Aorta (tissue), 5 donors: Measurements from ENCODE around the gene FLAD1. TPM values are rescaled to one million over a fixed set of nuclear protein-coding genes. Genes with fewer than 3 reads are reported as not detected.

ENCODE experiments used
- ATAC-seq: fragments of 200-7000 bp; cut with Tn5 transposase; one replicate; pipeline ENCODE4 v1.9.1; 2022; ENCODE audit warnings: moderate library complexity; ENCODE audit not compliant: low FRiP score
- DNase-seq, 2 donors: peaks; one replicate each; pipeline ENCODE4 v3.0.0-alpha.2; 2020
- H3K27ac ChIP-seq, 2 donors: one replicate each; pipeline ENCODE4 v1.5.1; 2013; ENCODE audit warnings: low read length in 2 of 2, mild to moderate bottlenecking in 2 of 2, moderate library complexity in 2 of 2, control low read depth in 1 of 2, inconsistent platforms in 1 of 2, low read depth in 1 of 2
- H3K27me3 ChIP-seq, 2 donors: one replicate each; pipeline ENCODE4 v1.6.1; 2013; ENCODE audit warnings: control low read depth in 1 of 2, low read length in 1 of 2, mild to moderate bottlenecking in 1 of 2, moderate library complexity in 1 of 2; ENCODE audit not compliant: insufficient read depth in 2 of 2, control insufficient read depth in 1 of 2
- H3K36me3 ChIP-seq, 2 donors: one replicate each; pipeline ENCODE4 v1.6.1; 2013; ENCODE audit warnings: control low read depth in 1 of 2, low read length in 1 of 2, mild to moderate bottlenecking in 1 of 2; ENCODE audit not compliant: insufficient read depth in 2 of 2, control insufficient read depth in 1 of 2
- H3K4me1 ChIP-seq, 2 donors: one replicate each; pipeline ENCODE4 v1.6.1; 2013; ENCODE audit warnings: low read length in 2 of 2, control low read depth in 1 of 2, mild to moderate bottlenecking in 1 of 2, moderate library complexity in 1 of 2; ENCODE audit not compliant: insufficient read depth in 2 of 2, control insufficient read depth in 1 of 2
- H3K4me3 ChIP-seq, 2 donors: one replicate each; pipeline ENCODE4 v1.5.1; 2013; ENCODE audit warnings: low read length in 2 of 2, control low read depth in 1 of 2, mild to moderate bottlenecking in 1 of 2
- H3K9me3 ChIP-seq: one replicate; pipeline ENCODE4 v1.6.1; 2013; ENCODE audit warnings: mild to moderate bottlenecking, low read length; ENCODE audit not compliant: control insufficient read depth
- WGBS, 2 donors: extraction: QIAGEN DNeasy Blood & Tissue Kit; methylation state at CpG; one replicate each; pipeline ENCODE4 v1.1.7; 2013; 5-methylcytosine and 5-hydroxymethylcytosine counted together
- intact Hi-C, 2 donors: fragments of 100-400 bp; cut with DNase I; formaldehyde crosslinking; loops; one replicate each; pipeline versions ENCODE4 v1.14.2 to v1.15.0; 2022
- polyA plus RNA-seq, 2 donors: library from polyadenylated mRNA; stranded (reverse); fragments of 200-250 nt; gene quantifications; one replicate each; pipeline ENCODE4 v1.2.3, GENCODE V29; 2013
- total RNA-seq, 2 donors: library from RNA; stranded (reverse); fragmentation: NEBNext Ultra II Directional; extraction: Animal tissue kit (Norgen Biotek cat#: 25700); gene quantifications; one replicate each; pipeline ENCODE4 v1.2.1, GENCODE V29; 2021
- donor health status: healthy with polysubstance abuse.
- donor health status: Bipolar disorder and iron deficiency.
- donor health status: DM: no; HTN: no; CAD: no.
- donor health status: DM: no; HTN: no; CAD: no.
- donor health status: DM: yes; HTN: yes; CAD: no.

Gene FLAD1
- total and polyA plus RNA-seq, 4 donors, result 14.5 to 24.2 (median 20.7) TPM

- H3K27ac ChIP-seq, result no peak overlapping the region
- intact Hi-C loops, result no loop called here
- 80 to 83% methylated on average over 3 of the region's 3 CpGs for WGBS, 2 donors
- H3K9me3 ChIP-seq, result no peaks in the 10 kb centered on the region
- H3K27me3 ChIP-seq, result no peaks in the 10 kb centered on the region
- ATAC-seq (no peak), DNase-seq (no peak)
- H3K4me1 ChIP-seq, result no peaks in the 10 kb centered on the region
- H3K4me3 ChIP-seq, result no peak overlapping the region
- H3K36me3 ChIP-seq, result no peaks in the 10 kb centered on the region
These were observed 29.8 kb downstream of the FLAD1 start for GRCh38 chr1:155012776-155013602.

- WGBS, 2 donors, result 47 to 64% methylated on average over 5 to 8 of the region's 8 CpGs
- Histone ChIP-seq H3K27me3 (no peaks in the 10 kb centered on the region), H3K27ac (no peak overlapping the region), H3K9me3 (no peaks in the 10 kb centered on the region), H3K4me3 (no peak overlapping the region), H3K4me1 (no peaks in the 10 kb centered on the region), H3K36me3 (no peaks in the 10 kb centered on the region)
- intact Hi-C loops, result no loop called here
- ATAC-seq (no peak), DNase-seq (no peak)
These were observed 30.5 kb downstream of the FLAD1 start for GRCh38 chr1:155013632-155014031.

- intact Hi-C loops, result loop anchor here (5.0 kb wide), 2 partner anchors 48 to 58 kb away; partner anchors contain the start of gene PBXIP1 (in 1 of the 2)
- H3K27me3 ChIP-seq, result no peaks in the 10 kb centered on the region
- WGBS, 2 donors, result 90 to 91% methylated on average over 29 to 31 of the region's 31 CpGs
- no peak overlapping the region for H3K4me3 ChIP-seq
- H3K36me3 ChIP-seq, result no peaks in the 10 kb centered on the region
- H3K27ac ChIP-seq, result no peak overlapping the region
- DNase-seq (no peak), ATAC-seq (no peak)
- H3K9me3 ChIP-seq, result no peaks in the 10 kb centered on the region
- H3K4me1 ChIP-seq, result no peaks in the 10 kb centered on the region
These were observed 31.8 kb downstream of the FLAD1 start for GRCh38 chr1:155014709-155015508.

DNA sequence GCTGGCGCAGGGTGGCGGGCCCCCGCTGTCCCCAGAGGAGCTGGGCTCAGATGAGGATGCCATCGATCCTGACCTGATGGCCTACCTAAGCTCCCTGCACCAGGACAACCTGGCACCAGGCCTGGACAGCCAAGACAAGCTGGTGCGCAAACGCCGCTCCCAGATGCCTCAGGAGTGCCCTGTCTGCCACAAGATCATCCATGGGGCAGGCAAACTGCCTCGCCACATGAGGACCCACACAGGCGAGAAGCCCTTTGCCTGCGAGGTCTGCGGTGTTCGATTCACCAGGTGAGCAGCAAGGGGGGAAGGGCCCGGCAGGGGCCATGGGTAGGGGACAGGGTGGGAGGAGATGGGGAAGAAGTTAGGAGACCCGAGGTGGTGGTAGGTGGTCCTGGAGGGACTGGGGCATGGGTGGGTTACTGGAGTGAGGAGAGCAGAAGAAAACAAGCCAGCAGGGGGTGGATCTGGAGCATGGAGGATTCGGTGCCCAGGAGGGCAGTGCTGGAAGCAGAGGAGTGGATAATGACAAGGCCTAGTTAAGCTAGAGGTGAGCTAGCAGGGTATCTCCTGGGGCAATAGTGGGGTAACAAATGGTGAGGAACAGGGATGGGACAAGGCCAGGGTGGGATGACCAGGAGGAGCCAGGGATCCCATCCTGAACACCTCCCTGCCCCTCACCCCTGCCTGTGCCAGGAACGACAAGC lies 32.5 kb downstream of the FLAD1 start:
- no peak overlapping the region for H3K27ac ChIP-seq
- H3K27me3 ChIP-seq, result no peaks in the 10 kb centered on the region
- intact Hi-C loops, result loop anchor here (5.0 kb wide), 2 partner anchors 48 to 58 kb away; partner anchors contain the start of gene PBXIP1 (in 1 of the 2)
- H3K9me3 ChIP-seq, result no peaks in the 10 kb centered on the region
- no peak overlapping the region for H3K4me3 ChIP-seq
- no peak for DNase-seq
- no peaks in the 10 kb centered on the region for H3K36me3 ChIP-seq
- no peak for ATAC-seq
- no peaks in the 10 kb centered on the region for H3K4me1 ChIP-seq
- WGBS, 2 donors, result 79 to 83% methylated on average over 16 of the region's 16 CpGs

GRCh38 chr1:155016231-155016831 lies 33.2 kb downstream of the FLAD1 start:
- Histone ChIP-seq H3K9me3 (no peaks in the 10 kb centered on the region), H3K4me1 (no peaks in the 10 kb centered on the region), H3K36me3 (no peaks in the 10 kb centered on the region), H3K27ac (peak overlapping the region in 1 of 2 donors; percentile 12), H3K4me3 (no peak overlapping the region), H3K27me3 (no peaks in the 10 kb centered on the region)
- ATAC-seq (no peak), DNase-seq (no peak)
- intact Hi-C loops, result loop anchor here (5.0 kb wide), 2 partner anchors 49 to 59 kb away; partner anchors contain the start of gene PBXIP1 (in 1 of the 2)
- WGBS, 2 donors, result 87% methylated on average over 26 of the region's 26 CpGs

GRCh38 chr1:155017041-155017945 lies 34.1 kb downstream of the FLAD1 start:
- Histone ChIP-seq H3K4me3 (peak overlapping the region in 1 of 2 donors; percentile 32), H3K9me3 (no peaks in the 10 kb centered on the region), H3K27ac (peak overlapping the region in 1 of 2 donors; percentile 76), H3K27me3 (no peaks in the 10 kb centered on the region), H3K4me1 (no peaks in the 10 kb centered on the region), H3K36me3 (no peaks in the 10 kb centered on the region)
- ATAC-seq (peak; percentile 95), DNase-seq (peak; percentile 88 to 97)
- 3% methylated on average over 37 to 49 of the region's 49 CpGs for WGBS, 2 donors
- intact Hi-C loops, result loop anchor here (1.0 to 5.0 kb wide), 3 partner anchors 50 to 81 kb away; partner anchors contain the start of genes PBXIP1 (in 1 of the 2) and PMVK (in 1 of the 2)

- DNase-seq (no peak), ATAC-seq (no peak)
- intact Hi-C loops, result loop anchor here (1.0 to 5.0 kb wide), 3 partner anchors 51 to 82 kb away; partner anchors contain the start of genes PBXIP1 (in 1 of the 2) and PMVK (in 1 of the 2)
- no peaks in the 10 kb centered on the region for H3K27me3 ChIP-seq
- no peaks in the 10 kb centered on the region for H3K9me3 ChIP-seq
- H3K36me3 ChIP-seq, result no peaks in the 10 kb centered on the region
- H3K4me3 ChIP-seq, result no peak overlapping the region
- H3K27ac ChIP-seq, result no peak overlapping the region
- no peaks in the 10 kb centered on the region for H3K4me1 ChIP-seq
- WGBS, 2 donors, result 52 to 54% methylated on average over 6 of the region's 6 CpGs
These were observed 34.8 kb downstream of the FLAD1 start for GRCh38 chr1:155017946-155018316.
